T1000 (cell line): ENCODE measurements around the gene ADAMTS18.
A peak's percentile ranks its signal among the peaks of the same experiment; 100 is the strongest.

Experiments
- DNase-seq: peaks from one replicate; lab custom pipeline; 2025; ENCODE audit warnings: mixed read lengths; lab: John Stamatoyannopoulos, UW

The ADAMTS18 gene

DNA sequence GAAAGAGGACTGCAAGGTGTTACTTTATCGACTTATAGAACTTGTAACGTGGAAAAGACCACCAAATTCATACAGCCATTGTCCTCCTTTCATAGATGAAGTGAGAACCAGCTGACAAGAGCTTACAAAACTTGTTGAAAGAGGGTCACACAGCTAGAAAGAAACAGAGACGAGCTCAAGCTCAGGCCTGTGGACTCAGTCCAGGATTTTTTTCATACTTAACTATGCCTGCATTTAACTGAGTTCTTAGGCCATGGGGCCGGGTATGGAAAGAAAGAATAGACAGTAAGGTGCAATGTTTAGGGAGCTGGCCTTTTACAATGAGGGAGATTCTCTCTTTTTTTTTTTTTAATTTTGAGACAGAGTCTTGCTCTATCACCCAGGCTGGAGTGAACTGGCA lies 106.1 kb downstream of the ADAMTS18 start:
- DNase-seq: no peak

DNA sequence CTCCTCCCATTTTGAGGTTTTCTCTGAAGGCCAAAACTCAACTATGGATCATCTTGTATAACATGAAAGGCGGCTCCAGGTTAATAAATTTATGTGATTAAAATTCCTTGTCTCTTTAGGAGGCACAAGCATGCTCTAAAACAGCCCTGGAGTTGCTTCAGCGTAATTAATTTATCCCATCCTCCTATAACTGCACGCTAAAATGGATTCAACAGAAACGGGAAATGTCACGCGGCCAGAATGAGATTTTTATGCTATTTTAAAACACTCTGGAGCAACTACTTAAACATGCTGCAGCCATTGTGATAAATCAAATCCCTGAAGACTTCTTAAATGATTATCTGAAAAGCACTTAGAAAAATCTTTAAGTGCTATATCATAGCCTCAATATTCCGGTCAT lies 106.6 kb downstream of the ADAMTS18 start:
- no peak for DNase-seq

DNA sequence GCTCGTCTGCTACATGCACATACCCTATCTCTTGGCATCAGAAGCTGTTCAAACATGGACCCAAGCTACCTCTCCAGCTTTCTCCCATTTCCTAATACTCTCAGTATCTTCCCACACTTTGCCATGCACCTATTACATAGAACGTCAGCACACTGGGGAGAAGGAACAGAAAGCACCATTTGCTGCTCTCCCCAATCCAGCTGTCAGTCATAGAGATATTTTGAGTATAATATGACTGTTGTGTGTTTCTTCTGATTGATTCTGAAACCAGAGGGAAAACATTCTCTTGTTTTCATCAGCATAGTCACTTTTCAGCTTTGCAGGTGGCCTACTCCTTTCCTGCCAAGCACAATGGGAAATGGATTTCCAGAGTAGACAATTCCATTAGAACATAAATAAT lies 107.1 kb downstream of the ADAMTS18 start:
- no peak for DNase-seq

DNA sequence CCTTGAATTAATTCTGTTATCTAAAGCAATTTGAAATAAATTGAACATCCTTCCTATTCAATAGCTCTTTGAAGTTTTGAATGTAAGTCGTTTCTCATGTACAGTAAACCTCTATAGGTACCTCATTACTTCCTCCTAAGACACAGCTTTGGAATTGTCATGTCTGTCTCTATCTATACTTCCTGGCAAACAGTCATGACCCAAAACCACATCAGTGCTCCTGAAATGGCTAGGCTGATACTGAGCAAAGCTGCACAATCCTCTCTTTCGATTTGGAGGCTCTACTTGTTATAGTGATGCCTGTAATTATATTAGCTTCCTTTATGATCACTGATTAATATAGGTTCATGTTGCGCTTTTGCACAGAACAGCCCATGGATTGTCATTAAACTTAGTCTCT lies 110.1 kb downstream of the ADAMTS18 start:
- no peak for DNase-seq

DNA sequence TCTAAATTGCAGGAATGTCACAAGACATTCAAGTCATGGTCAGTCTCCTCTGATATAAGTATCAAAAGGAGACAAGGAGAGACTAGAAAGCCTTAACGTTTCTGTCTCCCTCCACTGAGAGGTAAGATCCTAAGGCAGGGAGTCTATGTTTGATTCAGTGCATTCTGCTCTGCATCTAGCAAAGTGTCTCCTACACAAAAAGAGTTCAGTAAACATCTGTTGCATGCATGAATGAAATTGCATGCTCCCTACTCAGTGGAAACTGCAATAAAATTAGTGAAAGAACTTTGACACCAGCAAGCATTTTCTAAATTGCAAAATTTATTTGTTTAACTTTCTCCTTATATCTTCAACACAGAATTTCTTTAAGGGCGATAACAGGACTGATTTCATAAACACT lies 111.1 kb downstream of the ADAMTS18 start:
- no peak for DNase-seq

DNA sequence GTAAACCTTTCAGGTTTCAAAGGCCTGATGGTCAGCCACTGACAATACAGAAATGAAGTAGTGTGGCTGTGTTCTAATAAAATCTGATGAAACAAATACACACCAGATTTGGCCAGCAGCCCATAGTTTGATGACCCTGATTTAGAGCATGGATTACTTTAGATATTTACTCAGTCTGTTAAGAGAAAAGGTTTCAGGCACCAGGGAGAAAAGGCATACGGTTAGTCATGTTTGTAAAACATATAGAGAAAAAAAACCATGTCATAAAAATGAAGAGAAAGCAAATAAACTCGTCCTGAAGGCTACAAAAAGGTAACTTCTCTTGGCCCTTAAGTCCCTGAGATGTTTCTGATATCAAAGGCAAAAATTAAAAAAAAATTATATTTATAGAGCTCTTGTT lies 112.1 kb downstream of the ADAMTS18 start:
- no peak for DNase-seq

DNA sequence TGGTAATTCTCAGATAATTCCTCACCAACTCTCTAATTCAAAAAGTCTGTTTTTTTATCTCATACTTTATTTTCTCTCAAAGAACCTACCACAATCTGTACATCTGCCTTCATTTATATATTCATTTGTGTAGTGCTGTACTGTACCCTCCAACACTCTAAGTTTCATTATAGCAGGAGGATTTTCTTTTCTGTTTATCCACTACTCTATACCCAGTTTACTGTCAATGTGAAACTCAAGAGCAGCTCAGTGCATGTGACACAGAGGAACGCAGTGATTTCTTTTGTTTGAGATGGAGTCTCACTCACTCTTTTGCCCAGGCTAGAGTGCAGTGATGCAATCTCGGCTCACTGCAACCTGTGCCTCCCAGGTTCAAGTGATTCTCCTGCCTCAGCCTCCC lies 117.8 kb downstream of the ADAMTS18 start:
- no peak for DNase-seq

DNA sequence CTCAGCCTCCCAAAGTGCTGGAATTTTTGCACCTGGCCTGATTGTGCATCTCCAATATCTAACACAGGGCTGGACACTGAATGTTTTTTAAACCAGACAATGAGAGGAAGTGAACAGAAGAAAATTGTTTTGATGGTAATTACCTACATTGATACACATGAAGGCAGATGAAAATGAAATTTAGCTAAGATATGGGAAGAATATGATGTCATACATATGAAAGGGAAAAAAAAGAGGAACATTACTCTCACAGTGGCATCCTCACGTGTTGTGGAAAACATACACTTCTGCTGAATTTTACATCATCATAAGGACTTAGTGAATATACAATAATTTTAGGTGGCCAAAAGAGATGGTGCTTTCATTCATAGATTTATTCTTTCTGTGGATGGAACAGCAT lies 124.0 kb downstream of the ADAMTS18 start:
- no peak for DNase-seq

DNA sequence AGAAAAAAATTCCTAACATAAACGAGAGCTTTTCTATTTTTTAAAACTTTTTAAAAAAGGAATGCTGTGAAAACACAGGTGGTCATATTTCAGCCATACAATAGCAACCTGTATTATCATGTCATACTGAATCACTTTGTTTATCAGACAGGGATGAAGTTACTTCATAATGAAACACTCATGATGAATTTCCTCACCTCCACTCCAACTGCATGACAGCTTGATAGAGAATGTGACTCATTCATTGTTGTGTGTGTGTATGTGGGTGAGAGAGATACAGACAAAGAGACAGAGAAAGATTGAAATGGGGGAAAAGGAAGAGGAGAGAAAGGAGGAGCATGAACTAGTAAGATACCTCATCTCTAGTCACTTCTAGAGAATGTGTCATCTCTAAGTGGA lies 126.7 kb downstream of the ADAMTS18 start:
- peak; percentile 11 for DNase-seq

DNA sequence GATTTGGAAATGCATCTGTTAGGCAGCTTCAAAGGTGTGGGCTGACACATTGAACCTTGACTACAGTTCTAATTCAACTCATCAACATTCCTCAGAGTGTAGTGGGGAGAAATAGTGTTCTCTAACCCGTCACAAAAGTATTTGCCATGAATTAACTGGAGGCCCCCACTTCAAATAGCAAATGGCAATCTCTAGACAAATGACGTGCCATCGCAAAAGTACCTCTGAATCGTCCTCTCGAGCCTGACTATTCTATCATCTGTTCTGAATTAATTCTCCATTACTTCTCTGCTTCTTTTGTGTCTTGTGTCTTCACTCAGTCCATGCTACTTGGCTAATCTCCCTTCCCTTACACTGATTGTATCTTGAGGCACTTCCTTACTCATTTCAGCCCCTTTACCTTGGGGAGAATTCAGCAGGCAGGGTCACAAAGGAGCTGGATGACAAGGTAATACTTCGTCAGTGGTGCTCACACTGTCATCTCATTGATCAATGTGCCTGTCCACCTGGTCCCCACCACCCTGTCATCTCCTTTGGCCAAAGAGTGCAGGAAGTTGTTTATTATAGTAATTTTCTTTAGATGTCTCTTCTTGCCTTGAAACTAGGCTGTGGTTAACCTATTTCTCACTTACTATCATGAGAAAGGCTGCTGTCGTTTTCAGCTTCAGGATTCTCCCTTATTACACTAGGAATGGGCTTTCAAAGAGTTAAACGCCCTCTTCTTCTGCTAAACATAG lies 127.2 kb downstream of the ADAMTS18 start:
- DNase-seq: no peak

DNA sequence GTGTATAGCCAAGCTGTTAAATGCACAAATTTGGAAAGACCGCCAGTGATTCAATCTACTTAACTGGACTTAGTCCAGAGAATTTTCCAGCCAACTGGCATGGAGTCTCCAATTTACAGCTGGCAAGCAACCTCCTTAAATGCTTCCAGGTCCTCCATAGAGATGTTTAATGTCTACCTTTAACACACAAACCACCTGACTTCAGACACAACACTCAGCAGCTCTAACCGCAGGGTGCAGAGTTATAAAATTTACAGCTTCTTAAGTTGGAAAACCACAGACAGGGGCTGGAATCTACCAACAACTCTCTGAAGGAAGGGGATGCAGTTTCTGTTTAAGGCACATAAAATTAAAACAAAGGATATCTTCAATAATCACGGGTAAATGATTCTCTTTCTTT lies 128.8 kb downstream of the ADAMTS18 start:
- DNase-seq: no peak

DNA sequence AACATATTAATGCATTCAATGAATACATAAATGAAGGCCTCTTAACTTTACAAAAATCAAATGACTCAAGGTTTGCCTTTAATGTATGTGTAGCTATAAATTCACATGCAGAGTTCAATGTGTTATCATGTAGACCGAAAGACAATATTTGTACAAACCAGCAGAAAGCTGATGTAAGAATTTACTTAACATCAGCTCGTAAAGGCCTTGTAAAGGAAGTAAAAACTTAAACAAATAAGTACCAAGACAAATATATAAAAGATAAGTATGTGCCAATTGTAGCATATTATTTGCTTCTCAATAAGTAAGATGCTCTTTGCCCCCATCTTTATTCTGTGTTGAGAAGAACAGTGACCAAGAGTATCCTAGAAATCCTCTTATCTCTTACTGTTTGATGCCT lies 130.0 kb downstream of the ADAMTS18 start:
- DNase-seq: no peak

DNA sequence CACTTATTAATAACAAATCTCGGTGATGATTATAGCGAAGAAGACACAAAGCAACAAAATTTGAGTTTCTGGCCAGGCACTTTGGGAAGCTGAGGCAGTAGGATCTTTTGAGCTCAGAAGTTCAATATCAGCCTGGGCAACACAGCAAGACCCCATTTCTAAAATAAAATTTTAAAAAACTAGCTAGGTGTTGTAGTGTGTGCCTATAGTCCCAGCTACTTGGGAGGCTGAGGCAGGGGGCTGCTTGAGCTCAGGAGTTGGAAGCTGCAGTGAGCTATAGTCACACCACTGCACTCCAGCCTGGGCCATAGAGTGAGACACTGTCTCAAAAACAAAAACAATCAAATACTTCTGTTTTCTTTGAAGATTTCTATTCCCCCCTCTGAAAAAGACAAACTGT lies 130.7 kb downstream of the ADAMTS18 start:
- DNase-seq: no peak

DNA sequence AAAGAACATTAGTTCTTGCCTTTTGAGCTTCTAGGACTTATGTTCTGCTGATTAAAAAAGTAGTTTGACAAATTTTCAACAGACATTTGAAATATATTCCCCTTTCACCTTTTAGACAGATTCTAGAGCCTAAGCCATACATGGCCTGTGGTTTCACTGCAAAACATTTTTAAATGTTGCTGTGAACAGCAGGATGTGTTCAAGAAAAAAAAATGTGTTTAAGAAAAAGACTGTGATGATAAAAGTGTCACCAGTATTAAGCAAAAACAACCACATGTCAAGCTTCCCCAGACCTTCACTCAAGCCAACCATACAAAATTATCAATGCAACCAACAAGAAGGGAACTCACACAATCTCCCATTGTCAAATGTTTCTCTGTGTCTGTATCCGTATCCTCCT lies 132.2 kb downstream of the ADAMTS18 start:
- no peak for DNase-seq

DNA sequence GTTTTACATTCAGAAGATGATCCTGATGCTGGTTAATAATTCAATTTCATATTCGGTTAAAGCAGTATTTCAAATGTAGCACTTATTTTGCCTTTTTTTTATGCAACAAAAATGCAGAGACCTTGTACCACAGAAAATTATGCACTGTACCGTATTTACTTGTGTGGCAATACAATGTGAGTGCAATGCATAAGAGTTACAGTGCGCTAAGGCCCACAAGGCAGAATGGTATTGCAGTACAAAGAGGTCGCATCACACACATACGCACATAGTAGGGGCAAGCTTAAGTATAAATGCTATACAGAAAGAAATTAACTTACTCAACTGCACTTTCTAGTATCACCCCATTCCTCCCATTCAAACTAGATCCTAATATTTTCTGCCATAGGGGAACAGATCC lies 132.6 kb downstream of the ADAMTS18 start:
- no peak for DNase-seq

DNA sequence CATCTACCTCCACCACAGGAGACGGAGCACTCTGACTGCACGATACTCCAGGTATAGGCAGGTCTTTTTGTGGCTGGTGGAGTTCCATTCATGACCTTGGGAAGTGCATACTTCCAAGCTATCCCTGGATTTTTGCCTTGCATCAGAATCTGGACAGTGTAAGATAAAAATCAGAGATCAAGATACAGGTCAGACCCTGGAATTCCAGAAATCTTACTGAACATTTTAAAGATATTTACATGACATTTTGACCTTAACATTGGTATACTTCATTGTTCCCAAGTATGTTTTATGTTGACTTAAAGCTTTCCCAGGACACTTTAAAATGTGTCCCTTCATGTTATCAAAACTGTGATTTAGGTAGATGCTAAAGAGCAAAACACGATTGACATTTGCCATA lies 134.6 kb downstream of the ADAMTS18 start:
- DNase-seq: no peak

DNA sequence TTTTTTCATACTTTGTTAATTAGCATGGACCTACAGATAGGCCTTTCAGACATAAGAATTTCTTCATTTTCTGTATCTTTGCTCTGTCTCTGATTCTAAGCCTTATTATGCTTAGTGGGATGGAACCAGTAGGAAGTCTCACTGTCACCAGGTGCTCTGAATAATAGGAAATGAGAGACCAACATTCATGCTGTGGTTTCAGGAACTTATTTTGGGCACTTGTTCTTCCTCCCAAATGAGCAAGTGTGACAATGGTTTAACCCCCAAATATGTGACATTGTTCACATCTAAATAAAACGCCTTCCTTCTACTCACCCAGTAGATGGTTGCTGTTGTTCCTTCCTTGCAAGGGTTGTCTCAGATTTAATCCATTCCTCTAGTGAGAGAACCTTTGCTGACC lies 135.4 kb downstream of the ADAMTS18 start:
- no peak for DNase-seq

DNA sequence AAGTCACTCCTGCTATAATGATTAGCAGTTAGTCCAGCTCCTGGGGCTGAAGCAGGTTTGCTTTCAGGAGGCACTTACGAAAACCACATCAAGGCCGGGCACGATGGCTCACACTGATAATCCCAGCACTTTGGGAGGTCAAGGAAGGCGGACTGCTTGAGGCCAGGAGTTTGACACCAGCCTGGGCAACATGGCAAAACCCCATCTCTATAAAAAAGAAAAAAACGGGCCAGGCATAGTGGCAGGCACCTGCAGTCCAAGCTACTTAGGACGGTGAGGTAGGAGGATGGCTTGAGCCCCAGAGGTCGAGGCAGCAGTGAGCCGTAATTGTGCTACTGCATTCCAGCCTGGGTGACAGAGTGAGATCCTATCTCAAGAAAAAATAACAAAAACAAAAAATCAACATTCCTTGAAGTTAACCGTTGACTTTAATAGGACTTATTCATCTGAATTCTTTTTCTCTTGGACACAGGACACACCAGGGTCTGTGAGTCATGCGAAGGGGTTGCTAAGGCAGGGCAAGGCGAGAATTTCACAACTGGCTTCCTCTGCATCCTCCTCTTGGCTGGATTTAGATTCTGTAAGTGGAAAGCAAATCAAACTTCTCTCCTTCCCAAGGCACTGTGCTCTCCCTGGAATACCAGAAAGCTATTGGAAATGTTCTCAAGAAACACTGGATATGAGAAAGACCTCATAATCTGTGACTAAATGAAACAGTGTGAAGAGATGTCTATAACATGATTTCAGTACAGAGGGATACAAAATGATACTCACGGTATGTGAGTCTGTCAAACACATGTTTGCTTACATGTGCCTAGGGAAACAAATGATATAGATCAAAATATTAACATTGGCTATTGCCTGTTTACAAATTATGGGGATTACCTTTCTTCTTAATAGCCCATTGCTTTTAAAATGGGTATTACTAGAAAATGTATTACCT lies 136.1 kb downstream of the ADAMTS18 start:
- peak; percentile 73 for DNase-seq

DNA sequence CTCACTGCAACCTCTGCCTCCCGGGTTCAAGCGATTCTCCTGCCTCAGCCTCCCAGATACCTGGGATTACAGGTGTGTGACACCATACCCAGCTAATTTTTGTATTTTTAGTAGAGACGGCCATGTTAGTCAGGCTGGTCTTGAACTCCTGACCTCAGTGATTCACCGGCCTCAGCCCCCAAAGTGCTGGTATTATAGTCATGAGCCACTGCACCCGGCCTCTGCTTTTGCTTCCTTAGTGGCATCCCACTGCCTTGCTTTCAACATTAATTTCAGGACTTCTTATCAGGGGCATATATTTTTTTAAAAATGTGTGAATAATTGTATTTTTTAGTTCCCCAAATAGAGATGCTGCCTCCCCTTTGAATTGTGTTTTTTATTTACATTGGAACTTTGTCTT lies 136.8 kb downstream of the ADAMTS18 start:
- DNase-seq: peak; percentile 9

DNA sequence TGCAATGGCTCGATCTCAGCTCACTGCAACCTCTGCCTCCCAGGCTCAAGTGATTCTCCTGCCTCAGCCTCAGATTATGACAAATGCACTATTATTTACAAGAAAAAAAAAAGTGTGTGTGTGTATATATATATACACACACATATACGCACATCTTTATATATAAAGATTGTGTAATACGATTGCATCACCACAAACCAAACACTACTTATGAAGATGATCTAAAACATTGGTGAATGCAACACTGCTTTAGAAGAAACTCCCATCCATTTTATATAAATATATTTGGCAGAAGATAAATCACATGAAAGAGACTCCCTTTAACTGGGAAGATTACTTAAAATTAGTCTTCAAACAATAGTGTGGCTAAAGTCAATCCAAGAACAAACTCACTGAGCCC lies 138.9 kb downstream of the ADAMTS18 start:
- no peak for DNase-seq

DNA sequence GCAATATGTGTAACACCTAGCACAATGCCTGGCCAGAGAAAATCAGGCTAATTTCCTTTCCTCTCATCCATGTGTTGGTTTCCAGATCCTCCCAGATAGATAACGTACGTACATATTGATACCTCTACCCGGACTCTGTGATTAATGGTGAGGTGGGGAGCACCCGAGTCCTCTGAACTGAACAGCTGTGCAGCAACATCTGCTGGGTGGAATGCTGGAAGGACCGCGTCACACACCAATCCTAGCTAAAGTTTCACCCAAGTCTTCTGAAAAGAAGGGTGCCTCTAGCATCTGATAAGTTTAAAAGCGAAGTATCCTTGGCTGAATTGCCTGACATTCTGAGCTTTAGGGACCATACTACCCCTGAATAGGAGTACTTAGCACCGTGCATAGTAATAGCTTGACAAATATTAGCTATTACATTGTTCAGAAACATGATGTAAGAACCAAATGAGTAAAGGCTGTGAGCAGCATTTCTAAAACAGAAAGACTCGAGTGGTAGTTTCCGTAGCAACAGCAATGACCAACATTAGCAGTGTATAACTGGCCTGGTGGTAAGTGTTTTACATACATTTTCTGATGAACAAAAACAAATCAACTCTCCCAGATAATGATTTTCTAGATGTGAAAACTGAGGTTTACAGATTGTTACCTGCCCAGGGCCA lies 144.3 kb downstream of the ADAMTS18 start:
- DNase-seq: no peak

DNA sequence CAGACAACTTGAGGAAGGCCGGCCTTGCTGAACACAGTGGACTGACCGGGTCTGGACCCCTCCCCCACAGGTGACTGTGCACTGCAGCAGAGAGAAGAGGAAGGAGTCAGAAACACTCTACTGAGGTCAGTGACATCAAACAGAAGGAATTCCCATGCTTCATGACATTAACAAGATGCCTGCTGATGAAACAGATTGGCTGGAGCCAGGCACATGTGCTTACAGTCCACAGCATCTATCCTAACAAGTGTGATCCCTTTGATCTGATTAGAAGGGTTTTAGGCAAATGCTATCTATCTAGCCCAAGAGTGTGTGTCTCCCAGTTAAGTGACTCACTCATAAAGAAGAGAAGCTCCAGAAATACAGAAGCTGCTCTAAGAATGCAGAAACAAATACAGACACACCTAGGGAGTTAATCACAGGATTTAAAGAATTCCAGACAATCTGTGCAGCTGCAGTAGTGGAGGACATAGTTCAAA lies 145.5 kb downstream of the ADAMTS18 start:
- DNase-seq: no peak

DNA sequence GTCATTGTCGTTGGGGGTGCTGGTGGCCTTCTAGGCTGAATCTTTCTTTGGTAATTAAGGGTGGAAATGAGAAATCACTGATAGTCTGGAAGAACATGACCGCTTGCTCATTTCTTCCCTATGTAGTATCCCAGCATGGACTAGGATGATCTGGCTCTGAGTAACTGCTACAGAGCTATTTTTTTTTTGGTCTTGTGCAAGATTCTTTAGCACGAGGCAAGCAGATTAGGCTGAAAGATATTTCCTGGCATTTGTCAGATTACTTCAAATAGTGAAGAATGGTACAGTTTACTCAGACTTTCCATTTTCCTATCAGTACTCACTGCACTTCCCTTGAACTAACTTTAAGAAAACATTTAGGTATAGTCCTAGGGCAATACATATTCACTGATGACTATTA lies 146.6 kb downstream of the ADAMTS18 start:
- no peak for DNase-seq
